NCI-H1694 treated with DMSO at 0.1 percent for 48 hours (cell line): ENCODE results near the gene ANO9.
"Not testable (repeated sequence)": the region's sequence is repeated elsewhere in the genome, so short reads cannot be mapped to it uniquely, and the experiment has no call there.

Source experiments
- DNase-seq: peaks from one replicate; lab custom pipeline; 2025; lab: John Stamatoyannopoulos, UW

ANO9 gene

DNA sequence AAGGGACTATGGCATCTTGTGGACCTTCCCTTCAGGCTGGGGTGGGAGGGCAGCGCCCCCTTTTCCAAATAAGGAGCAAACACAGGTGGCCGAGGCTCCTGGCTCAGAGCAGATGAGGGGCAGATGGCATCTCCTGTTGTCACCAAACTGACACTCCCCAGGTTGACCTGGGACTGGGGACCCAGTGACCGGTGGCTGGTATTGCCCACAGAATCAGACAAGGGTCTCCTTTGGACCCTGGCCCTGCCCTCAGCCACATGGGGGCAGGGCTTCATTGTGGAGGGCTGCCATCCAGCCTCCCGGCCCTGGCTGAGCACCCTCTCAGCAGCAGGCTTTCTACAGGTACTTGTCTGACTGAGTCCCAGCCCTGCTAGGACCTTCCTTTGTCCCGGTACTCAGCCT is 26.2 kb downstream of the ANO9 start:
- no peak for DNase-seq

DNA sequence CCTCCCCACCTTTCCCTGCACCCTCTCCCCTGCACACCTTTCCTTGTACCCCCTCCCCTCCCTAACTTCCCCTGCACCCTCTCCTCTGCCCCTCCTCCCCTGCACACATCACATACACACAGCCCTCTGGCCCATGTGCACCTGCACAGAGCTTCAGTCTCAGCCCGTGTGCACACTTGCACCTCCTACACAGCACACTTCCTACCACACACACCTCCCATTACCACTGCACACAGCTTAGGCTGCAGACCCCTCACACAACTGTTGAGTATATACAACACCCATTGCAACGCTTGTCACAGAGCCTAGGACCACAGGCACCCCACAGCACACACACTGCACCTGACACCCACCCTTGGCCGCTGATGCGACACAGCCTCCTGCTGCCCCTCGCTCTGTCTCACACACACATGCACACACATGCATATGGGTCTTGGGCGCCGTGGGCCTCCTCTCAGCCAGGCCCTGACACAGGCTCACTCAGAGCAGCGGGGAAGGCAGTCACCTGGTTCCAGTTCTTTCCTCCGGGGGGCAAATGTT is 27.4 kb downstream of the ANO9 start:
- DNase-seq, result no peak

DNA sequence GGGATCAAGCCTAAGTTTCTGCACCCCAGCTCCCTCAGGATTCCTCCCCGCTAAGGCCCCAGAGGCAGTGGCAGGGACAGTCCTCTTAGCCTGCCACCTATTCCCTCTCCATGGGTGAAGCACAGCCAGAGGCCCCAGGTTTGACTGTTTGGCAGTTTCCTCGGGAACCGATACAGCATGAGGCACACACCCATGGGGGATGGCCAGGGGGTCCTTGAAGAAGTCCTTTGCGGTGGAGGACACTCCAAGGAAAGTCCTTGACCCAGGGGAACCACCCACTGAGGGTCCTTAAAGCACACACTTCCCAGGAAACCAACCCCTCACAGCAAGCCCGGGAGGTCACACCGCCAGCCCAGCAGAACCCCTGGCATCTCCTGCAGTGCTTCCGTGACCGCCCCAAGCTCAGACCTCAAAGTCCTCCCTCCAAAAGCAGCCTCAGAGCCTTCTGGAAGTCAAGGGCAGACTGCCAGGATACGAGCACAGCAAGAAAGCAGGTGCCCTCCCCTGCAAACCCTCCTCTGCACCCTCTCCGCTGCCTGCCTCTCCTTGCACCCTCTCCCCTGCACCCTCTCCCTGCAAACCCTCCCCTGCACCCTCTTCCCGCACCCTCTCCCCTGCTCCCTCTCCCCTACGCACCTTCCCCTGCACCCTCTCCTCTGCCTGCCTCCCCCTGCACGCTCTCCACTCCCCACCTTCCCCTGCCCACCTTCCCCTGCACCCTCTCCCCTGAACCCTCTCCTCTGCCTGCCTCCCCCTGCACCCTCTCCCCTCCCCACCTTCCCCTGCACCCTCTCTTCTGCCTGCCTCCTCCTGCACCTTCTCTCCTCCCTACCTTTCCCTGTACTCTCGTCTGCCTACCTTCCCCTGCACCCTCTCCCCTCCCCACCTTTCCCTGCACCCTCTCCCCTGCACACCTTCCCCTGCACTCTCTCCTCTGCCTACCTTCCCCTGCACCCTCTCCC is 28.4 kb downstream of the ANO9 start:
- no peak for DNase-seq

DNA sequence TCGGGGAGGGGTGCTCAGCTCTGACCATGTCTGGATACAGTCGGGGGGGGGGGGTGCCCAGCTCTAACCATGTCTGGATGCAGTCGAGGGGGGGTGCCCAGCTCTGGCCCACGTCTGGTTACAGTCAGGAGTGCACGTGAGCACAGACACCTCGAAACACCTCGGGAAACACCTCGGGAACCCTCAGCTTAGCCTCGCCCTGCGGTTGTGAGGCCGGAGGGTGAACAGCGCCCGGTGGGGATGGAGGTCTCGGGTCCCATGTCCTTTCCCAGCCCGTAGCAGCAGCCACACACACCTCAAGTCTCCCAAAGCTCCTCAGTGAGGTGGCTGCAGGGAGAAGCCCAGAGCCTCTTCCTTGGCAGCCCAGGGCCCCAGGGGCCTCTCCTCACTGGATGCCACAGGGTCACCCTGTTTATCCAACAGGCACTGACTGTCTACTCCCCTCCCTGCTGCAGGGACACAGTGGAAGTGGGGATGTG is 29.1 kb downstream of the ANO9 start:
- DNase-seq, result no peak

DNA sequence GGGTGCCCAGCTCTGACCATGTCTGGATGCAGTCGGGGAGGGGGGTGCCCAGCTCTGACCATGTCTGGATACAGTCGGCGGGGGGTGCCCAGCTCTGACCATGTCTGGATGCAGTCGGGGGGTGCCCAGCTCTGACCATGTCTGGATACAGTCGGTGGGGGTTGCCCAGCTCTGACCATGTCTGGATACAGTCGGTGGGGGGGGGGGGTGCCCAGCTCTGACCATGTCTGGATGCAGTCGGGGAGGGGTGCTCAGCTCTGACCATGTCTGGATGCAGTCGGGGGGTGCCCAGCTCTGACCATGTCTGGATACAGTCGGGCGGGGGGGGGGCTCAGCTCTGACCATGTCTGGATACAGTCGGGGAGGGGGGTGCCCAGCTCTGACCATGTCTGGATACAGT is 30.3 kb downstream of the ANO9 start:
- DNase-seq, result not testable (repeated sequence)

DNA sequence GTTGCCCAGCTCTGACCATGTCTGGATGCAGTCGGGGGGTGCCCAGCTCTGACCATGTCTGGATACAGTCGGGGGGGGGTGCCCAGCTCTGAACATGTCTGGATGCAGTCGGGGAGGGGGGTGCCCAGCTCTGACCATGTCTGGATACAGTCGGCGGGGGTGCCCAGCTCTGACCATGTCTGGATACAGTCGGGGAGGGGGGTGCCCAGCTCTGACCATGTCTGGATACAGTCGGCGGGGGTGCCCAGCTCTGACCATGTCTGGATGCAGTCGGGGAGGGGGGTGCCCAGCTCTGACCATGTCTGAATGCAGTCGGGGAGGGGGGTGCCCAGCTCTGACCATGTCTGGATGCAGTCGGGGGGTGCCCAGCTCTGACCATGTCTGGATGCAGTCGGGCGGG is 31.1 kb downstream of the ANO9 start:
- not testable (repeated sequence) for DNase-seq

DNA sequence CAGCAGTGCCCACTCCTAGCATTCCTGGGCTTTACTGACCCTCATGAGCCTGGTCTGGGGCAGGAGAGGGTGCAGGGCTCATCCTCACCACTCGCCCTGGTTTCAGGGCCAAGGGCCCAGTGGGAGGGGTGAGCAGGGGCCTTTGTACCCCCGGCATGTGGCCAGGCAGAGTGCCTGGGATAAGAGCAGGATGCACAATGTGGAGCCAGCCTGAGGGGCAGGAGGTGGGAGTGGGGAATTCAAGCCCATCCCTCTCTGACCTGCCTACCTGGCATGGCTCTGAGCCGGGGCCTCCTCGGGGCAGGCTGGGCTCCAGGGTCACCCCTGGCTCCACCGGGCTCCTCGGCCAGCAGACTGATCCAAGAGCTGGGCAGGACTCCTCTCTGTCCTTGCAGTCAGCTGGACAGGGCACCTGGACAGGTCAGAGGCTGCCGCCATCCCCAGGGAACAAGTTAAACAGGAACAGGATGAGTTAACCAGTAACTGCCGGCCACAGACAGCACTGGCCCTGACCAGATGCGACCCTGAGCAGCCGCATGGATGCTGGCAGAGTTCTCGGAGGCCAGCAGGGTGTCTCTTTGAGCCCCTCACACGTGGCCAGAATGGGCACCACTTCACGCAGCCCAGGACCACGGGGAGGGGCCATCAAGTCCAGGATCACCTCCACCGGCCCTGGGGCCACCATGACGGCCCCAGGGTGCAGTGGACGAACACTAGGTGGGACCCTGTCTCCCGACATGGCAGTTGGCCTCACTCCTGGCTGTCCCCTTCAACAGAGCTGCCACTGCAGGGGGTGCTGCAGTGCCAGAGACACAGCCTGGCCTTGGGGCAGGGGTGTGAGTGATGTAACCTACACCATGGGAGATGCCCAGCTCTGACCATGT is 32.0 kb downstream of the ANO9 start:
- no peak for DNase-seq

DNA sequence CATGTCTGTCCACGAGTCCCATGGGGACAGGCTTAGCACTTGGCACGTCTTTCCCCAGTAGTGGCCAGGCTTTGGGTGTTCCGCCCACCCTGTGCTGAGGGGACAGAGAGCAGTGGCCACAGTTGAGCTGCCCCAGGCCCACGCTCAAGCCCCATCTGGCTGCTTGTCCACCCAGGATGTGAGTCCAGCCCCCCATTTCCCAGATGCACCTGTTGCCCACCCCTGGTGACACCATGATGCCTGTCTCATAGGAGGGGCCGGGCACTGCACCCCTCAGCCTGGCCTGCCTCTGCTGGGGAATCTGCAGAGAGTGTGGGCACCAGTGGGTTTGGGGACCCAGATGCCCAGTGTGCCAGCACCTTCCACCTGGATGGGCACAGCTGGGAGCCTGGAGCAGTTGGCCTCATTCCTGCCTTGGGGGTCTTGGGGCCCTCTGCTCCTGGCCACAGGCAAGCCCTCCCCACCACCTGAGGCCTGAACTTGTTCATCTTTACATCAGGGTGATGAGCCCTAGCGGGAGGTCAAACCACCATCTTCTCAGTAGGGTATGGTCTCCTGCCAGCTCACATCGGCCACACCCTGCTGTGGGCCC is 32.7 kb downstream of the ANO9 start:
- no peak for DNase-seq

DNA sequence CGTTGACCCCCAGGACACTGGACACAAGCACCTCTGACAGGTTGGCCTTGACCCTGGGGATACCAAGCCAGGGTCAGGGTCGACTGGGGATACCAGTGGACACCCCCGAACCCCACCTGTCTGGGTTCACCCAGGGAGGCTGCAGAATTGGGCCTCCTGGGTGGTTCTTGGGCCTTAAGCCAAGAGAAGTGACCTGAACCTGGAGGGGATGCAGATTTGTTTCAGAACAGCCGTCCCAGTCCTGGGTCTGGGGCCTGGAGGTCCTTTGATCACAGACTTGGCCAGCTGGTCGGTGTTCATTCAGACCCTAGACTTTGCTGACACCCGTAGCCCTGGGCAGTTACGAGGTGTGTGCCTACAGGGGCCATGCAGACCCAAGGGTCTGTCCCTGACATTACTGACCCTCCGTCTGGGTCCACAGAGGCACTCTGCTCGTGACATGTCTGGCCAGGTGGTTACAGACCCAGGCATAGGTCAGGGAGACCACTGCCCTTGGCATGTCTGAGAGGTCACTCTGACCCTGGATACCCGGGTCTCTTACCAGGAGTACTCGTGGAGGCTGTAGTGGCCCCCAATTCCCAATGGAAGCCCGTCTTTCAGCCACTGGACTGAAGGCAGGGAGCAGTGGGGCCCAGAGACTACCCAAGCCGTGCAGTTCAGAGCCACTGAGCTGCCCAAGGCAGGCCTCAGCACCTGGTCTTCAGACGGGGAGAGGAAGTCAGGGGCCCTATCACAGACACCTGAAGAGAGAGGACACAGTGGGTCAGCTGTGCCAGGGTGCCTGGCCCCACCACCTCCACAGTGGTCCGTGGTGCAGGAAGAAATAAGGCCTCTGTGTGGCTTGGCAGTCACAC is 33.4 kb downstream of the ANO9 start:
- DNase-seq, result no peak

DNA sequence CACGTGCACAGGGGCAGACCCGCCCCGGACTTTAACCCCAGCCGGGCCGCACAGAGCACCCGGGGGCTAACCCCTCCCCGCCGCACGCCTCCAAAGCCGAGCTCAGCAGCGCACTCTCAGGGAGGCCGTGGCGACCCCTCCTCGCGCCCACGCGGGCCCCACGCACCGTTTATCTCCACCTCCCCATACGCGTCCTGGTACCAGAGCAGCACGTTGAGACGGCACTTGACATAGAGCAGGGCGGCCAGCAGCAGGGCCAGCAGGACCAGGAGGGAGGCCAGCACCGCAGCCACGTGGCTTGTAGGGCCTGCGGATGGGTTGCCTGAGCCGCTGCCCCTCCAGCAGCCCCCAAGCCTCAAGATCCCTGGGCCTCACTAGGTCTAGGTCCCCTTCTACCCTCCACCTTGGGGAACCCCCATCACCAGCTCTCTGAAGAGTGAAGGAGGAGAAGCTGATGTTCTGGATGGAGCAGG is 34.1 kb downstream of the ANO9 start:
- DNase-seq, result no peak

DNA sequence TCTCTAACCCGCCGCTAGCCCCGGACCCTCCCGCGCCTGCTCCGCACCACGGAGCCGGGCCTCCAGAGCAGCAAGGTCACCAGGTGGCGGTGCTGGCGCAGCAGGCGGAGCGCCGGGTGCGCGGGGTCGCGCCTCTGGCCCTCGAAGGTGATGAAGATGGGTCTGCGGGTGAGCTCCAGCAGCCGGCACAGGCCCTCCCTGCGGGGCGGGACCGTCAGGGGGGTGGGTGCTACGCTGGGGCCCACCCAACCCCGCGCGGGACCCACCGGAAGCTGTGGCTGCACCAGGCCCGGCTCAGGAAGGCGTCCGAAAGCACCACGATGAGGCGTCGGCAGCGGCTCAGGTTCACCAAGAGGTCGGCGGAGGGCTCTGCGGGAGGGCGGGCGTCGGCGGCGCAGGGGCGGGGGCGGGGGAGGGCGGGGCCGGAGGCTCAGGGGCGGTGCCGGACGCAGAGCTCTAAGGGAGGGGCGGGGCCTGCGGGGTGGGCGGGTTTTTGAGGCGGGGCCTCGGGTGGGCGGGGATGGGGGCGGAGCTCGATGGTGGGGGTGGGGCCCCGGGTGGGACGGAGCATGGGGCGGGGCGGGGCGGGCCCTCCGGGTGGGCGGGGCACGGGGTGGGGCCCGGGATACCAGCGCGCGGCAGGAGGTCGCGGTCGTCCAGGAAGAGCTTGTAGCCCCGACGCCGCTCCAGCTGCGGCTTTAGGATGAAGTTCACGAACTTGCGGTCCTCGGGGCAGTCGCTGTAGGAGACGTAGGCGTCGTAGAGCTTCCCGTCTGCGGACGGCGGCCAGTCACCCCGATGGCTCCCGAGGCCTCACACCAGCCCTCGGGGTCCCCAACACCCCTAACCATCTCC is 34.8 kb downstream of the ANO9 start:
- DNase-seq, result no peak

DNA sequence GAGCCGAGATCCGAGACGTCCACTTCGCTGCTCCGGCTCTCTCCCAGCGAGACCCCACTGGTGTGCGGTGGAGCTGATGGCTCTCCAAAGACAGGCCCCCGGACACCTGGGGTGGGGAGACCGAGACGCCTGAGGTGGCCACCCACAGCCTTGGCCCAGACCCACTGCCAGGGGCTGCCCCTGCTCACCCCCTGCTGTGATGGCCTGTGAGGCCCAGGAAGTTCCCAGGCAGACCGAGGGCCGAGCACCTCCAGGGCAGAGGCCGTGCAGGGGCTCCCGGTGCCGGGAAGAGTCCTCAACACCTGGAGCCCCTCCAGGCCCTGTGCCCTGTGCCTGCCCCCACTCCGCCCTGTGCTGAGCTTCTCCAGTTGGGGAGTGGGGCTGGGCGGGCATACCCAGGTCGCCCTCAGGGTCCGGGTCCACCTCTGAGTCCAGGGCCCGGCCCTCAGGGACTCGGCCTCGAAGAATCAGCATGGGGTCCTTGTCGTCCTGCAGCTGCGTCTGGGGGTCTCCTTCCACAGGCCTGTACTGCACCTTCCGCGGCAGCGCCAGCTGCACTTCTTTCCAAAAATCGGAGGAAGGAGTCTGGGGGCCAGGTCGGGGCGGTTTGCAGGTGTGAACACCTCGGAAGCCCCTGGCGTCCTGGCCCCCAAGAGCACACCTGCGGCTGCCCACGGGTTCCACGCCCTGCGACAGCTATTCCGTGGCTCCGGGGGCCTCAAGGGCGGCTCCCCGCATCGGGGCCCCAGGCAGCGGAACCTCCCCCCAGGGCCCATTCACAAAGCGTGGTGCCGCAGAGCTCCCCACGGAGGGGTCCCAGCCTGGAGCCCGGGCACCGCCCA is 35.6 kb downstream of the ANO9 start:
- no peak for DNase-seq

DNA sequence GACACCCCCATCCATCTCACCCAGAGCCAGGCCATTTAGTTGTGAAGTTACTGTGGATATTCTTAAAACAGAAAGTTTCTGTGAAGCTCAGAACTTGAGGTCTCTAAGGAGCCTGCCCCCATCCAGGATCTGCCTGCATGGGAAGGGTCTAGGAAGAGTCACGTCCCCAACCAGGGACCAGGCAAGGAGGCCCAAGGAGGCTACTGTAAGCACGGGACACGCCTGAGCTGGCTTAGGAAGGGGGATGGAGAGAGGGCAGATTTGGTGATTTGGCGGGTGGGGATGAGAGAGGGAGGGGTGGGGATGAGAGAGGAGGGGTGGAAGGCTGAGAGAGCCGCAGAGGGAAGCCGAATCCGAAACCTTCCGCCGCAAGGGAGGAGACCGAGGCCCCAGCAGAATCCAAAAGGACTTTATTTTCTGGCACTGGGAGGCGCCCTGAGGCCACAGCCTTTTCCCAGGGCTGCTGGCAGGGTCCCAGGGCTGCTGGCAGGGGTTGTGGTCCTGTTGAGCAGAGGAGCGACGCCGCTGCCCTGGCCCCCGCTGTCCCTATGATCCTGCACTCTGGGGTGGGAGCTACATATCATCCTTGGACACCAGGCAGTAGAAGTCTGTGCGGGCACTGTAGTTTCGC is 36.4 kb downstream of the ANO9 start:
- DNase-seq, result peak; percentile 18

DNA sequence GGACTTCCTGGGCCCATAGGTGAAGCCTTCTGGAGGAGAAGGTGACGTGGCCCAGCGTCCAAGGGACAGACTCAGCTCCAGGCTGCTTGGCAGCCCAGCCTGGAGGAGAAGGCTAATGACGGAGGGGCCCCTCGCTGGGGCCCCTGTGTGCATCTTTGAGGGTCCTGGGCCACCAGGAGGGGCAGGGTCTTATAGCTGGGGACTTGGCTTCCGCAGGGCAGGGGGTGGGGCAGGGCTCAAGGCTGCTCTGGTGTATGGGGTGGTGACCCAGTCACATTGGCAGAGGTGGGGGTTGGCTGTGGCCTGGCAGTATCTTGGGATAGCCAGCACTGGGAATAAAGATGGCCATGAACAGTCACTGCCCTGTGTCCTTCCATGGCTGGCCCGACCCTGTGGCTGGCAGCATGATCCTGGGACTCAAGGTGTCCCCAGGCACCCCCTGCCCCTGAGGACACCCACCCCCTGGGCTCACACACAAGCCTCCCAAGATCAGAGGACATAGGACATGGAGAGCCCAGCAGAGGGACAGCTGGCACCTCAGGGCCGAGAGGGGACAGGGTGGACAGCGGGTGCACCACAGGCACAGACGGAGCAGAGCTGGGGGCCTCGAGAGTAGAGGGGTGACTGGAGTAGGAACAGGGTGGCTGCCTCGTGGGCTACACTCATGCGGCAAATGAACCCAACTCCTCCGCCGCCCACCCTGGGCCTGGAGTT is 37.1 kb downstream of the ANO9 start:
- DNase-seq, result no peak

DNA sequence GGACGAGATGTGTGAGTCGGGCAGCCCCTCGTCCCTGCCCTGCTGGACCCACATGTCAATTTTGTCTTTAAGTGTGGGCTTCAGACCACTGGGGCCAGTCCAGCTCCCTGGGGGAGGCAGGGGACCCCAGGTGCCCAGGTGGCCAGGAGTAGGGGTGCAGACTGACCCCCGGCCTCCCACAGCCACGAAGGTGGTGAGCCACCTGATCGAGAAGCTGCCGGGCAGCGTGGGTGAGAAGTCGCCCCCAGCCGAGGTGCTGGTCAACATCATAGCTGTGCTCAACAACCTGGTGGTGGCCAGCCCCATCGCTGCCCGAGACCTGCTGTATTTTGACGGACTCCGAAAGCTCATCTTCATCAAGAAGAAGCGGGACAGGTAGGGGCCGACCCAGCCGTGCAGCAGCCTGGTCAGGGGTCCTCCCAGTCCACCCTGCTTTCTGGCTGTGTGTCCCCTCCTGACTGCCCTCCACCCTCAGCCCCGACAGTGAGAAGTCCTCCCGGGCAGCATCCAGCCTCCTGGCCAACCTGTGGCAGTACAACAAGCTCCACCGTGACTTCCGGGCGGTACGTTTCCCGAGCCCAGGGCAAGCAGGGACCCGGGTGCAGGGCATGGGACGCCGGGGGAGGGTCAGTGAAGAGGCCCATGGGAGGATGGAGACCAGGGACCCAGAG is 37.9 kb downstream of the ANO9 start:
- no peak for DNase-seq

DNA sequence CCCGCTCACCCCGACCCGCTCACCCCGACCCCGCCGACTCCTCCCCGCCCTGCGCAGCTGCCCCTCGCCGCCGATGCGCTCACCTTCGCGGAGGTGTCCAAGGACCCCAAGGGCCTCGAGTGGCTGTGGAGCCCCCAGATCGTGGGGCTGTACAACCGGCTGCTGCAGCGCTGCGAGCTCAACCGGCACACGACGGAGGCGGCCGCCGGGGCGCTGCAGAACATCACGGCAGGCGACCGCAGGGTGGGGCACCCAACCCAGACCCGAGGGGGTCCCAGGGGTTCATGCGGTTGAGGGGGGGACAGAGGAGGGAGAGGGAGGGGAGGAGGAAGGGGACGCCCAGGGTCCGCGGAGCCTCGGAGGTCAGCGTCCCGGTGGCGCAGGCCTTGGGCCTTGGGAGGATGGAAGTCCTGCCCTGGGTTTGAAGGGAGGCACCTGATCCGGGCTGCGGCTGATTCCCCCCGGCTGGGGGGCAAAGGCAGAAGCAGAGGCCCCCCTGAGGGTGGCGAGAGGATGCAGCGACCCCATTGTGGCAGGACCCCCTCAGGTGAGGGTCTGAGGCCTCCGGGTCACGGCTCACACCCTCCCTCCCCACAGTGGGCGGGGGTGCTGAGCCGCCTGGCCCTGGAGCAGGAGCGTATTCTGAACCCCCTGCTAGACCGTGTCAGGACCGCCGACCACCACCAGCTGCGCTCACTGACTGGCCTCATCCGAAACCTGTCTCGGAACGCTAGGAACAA is 38.6 kb downstream of the ANO9 start:
- DNase-seq, result no peak

DNA sequence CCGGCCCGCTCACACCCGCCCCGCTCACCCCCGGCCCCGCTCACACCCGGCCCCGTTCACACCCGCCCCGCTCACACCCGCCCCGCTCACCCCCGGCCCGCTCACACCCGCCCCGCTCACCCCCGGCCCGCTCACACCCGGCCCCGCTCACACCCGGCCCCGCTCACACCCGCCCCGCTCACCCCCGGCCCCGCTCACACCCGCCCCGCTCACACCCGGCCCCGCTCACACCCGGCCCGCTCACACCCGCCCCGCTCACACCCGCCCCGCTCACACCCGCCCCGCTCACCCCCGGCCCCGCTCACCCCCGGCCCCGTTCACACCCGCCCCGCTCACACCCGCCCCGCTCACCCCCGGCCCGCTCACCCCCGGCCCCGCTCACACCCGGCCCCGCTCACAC is 40.6 kb downstream of the ANO9 start:
- not testable (repeated sequence) for DNase-seq
